Peyer's patch (tissue), 4 donors: ENCODE data around the gene MZT2B. TPM values are rescaled to one million over a fixed set of nuclear protein-coding genes. Genes with fewer than 3 reads are reported as not detected.
A peak's percentile ranks its signal among the peaks of the same experiment; 100 is the strongest.
"Not testable (repeated sequence)": the region's sequence is repeated elsewhere in the genome, so short reads cannot be mapped to it uniquely, and the experiment has no call there.

Experiments
- DNase-seq, 3 donors: peaks; one replicate each; pipeline ENCODE4 v3.0.0-alpha.2; 2017 to 2019
- H3K27ac ChIP-seq, 4 donors: fragments of 200-600 bp; sonication (generic); one replicate each; pipeline ENCODE4 v1.5.1; 2016 to 2019
- H3K27me3 ChIP-seq, 2 donors: fragments of 200-600 bp; sonication (generic); one replicate each; pipeline ENCODE4 v1.5.1; 2019
- H3K36me3 ChIP-seq, 3 donors: fragments of 200-600 bp; sonication (generic); one replicate each; pipeline ENCODE4 v1.5.1; 2016 to 2019
- H3K4me1 ChIP-seq, 4 donors: fragments of 200-600 bp; sonication (generic); one replicate each; pipeline ENCODE4 v1.5.1; 2016 to 2019
- H3K4me3 ChIP-seq, 4 donors: fragments of 200-600 bp; sonication (generic); 1 replicate in 3 of 4; 2 replicates in 1 of 4; pipeline ENCODE4 v1.5.1; 2016 to 2019; ENCODE audit warnings: mild to moderate bottlenecking in 1 of 4
- H3K9me3 ChIP-seq, 4 donors: fragments of 200-600 bp; sonication (generic); one replicate each; pipeline ENCODE4 v1.5.1; 2016 to 2019; ENCODE audit warnings: mild to moderate bottlenecking in 1 of 4
- POLR2A ChIP-seq, 2 donors: fragments of 450-650 bp; IDR thresholded peaks; one replicate each; pipeline ENCODE4 v1.5.1; 2017; ENCODE audit warnings: antibody characterized with exemption in 2 of 2, mild to moderate bottlenecking in 2 of 2, moderate library complexity in 2 of 2
- total RNA-seq, 4 donors: library from RNA; depleted of rRNA; stranded (reverse); fragments of >200 nt; gene quantifications; one replicate each; pipeline ENCODE4 v1.1.0, GENCODE V29; 2016
- TF ChIP-seq, protein P1 (sequence below), 6 experiments: fragments of 450-650 bp in 4 of 6; fragments of 200-600 bp in 2 of 6; sonication (generic) in 1 of 6; IDR thresholded peaks; one replicate each; pipeline ENCODE4 v1.5.1; 2017 to 2019; ENCODE audit warnings: antibody characterized with exemption in 6 of 6, mild to moderate bottlenecking in 3 of 6, moderate library complexity in 1 of 6

MZT2B gene
- total RNA-seq, 4 donors from 2014 or later: 47.0 to 88.6 (median 61.8) TPM

DNA sequence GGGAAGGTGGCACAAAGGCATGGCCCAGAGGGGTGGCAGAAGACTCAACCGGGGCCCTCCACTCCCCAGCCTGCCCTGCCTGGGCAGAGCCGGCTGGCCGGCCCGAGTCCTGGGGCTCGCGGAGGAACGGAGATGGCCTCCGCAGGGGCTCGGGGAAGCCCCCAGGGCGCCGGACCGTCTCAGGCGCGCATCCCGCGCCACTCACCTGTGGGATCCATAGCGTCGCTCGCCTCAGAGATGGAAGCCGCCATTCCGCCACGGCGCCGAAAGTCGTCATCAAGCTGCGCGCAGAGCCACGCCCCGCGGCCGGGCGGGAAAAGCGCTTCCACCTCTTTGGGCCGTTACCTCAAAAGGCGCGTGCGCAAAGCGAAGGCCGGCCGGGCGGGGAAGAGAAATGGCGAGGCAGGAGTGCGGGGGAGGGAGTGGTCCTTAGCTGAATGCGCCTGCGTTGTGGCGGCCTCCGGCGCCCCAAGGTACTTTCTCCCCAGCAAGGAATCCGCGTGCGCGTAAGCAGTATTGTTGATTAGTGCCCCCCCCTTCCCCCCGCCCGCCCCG, 660 bp upstream of the MZT2B start, which contains the start of gene SMPD4:
SMPD4 (minus strand) TSS at position 278 of the 555 bp plus-strand sequence. CDS start 5,010 bp downstream, outside the sequence.
- H3K9me3 ChIP-seq: no peaks in the 10 kb centered on the region
- peak within 1 kb of the TSS; percentile 69 to 99 (median 96) for H3K4me3 ChIP-seq
- H3K36me3 ChIP-seq: no peaks in the 10 kb centered on the region
- peak; percentile 92 to 98 (median 98) for DNase-seq
- TF ChIP-seq, protein P1, sequence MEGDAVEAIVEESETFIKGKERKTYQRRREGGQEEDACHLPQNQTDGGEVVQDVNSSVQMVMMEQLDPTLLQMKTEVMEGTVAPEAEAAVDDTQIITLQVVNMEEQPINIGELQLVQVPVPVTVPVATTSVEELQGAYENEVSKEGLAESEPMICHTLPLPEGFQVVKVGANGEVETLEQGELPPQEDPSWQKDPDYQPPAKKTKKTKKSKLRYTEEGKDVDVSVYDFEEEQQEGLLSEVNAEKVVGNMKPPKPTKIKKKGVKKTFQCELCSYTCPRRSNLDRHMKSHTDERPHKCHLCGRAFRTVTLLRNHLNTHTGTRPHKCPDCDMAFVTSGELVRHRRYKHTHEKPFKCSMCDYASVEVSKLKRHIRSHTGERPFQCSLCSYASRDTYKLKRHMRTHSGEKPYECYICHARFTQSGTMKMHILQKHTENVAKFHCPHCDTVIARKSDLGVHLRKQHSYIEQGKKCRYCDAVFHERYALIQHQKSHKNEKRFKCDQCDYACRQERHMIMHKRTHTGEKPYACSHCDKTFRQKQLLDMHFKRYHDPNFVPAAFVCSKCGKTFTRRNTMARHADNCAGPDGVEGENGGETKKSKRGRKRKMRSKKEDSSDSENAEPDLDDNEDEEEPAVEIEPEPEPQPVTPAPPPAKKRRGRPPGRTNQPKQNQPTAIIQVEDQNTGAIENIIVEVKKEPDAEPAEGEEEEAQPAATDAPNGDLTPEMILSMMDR (IDR thresholded peaks at IDR 0.05): peak in 1 of 6 experiments; percentile 37
- TF ChIP-seq POLR2A (IDR thresholded peaks at IDR 0.05): peak; percentile 22 to 34
- H3K4me1 ChIP-seq: peaks cover 0 to 11% (median 8%) of the 10 kb centered on the region in 4 donors
- H3K27me3 ChIP-seq: no peaks in the 10 kb centered on the region
- H3K27ac ChIP-seq: peak within 1 kb of the TSS; percentile 92 to 95 (median 94)

DNA sequence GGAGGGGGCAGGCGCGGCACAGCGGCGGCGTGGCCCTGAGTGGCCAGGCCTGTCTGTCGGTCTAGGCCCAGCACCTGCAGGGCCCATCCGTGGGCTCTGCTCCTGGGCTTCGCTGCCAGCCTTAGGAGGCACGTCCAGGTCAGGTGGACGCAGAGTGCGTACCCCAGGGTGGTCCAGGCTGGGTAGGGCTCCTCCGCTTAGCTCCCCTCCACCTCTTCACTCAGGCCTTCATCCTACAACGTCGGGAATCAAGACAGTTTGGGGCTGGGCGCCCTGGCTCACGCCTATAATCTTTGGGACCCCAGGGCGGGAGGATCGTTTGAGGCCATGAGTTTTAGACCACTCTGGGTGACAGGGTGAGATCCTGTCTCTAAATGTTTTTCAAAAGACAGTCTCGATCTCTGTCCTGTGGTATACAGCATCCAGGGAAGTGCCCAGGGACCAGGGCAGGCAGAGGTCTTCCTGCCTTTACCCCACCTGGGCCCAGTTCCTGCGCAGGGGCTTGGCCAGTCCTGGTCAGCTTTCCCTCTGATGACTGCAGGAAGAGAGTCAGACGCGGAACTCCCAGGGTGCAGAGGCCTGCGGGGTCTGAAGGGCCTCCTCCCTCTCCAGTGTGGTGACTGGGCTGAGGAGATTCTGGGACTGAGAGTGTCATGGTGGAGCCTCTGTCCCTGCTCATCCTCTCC, 907 bp downstream of the MZT2B start:
- Histone ChIP-seq H3K4me3 (peak overlapping the region; percentile 69 to 99 (median 96)), H3K27ac (peak overlapping the region; percentile 6 to 95 (median 70))

DNA sequence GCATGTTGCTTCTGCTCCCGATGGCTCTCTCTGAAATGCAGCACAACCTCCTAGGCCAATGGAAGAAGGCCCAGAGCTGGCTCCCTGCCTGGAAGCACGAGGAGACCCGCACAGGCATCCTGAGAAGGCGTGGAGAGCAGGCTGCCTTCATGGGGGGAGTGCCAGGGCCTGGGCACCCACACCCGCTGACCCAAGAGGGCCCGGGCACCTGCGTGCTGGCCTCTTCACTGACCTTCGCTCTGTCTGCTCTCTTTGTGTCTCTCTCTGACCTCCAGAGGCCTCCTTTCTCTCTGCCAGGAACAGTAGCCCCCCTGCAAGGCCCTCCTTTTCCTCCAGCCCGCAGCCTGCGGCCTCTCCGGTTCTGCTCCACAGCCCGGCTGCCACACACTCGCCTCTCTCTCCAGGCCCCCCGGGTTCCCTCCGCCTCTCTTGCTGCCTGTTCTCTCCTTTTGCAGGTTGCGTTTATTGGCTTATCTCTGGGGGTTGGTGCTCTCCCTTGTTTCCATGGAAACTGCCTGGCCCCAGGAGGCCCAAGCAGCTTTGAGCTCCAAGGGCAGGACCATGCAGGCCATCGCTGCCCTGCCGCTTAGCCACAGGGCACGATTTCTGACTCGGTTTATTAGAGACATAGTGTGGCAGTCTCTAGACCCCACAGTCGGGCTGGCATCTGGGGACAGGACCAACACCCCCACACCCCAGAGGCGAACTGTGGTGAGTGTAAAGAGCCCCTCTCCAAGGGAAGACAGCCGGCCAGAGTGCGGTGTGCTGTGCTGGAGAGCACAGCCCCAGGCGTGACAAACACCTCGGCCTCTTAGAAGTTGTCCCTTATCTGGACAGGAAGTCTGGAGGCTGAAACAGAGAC, 1.7 kb downstream of the MZT2B start:
- H3K4me3 ChIP-seq: peak overlapping the region in 2 of 4 donors; percentile 69 to 99
- H3K4me1 ChIP-seq: peaks cover 0 to 11% (median 8%) of the 10 kb centered on the region in 4 donors
- TF ChIP-seq POLR2A (IDR thresholded peaks at IDR 0.05): no peak
- TF ChIP-seq, protein P1 (IDR thresholded peaks at IDR 0.05): no peak
- DNase-seq: no peak
- no peaks in the 10 kb centered on the region for H3K36me3 ChIP-seq
- no peak overlapping the region for H3K27ac ChIP-seq
- no peaks in the 10 kb centered on the region for H3K9me3 ChIP-seq
- no peaks in the 10 kb centered on the region for H3K27me3 ChIP-seq

More for the DNA sequence above, 907 bp downstream of the MZT2B start:
- H3K27me3 ChIP-seq, DNase-seq, H3K9me3 ChIP-seq, H3K36me3 ChIP-seq: not testable (repeated sequence)
- peaks cover 0 to 11% (median 8%) of the 10 kb centered on the region in 4 donors for H3K4me1 ChIP-seq

DNA sequence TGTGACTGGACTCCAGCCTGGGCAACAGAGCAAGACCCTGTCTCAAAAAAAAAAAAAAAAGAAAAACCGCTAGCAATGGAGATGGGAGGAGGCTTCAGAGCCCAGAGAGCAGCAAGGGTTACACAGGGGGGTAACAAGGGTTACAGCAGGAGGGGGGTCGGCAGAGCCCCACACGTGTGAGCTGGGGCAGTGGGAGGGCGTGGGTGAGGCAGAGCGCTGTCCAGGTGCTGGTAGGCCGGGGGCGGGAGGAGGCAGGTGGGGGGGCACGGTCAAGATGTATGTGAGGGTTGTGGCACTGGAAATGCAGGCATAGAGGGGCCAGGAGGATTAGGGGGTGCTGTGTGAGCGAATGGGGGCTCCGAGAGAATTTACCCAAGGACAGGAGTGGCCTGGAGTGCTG, 3.4 kb downstream of the MZT2B start:
- H3K36me3 ChIP-seq: no peaks in the 10 kb centered on the region
- H3K9me3 ChIP-seq: no peaks in the 10 kb centered on the region
- no peak overlapping the region for H3K27ac ChIP-seq
- TF ChIP-seq, protein P1 (IDR thresholded peaks at IDR 0.05): no peak
- TF ChIP-seq POLR2A (IDR thresholded peaks at IDR 0.05): no peak
- peaks cover 0 to 6% (median 4%) of the 10 kb centered on the region in 4 donors for H3K4me1 ChIP-seq
- H3K4me3 ChIP-seq: no peak overlapping the region
- DNase-seq: no peak
- no peaks in the 10 kb centered on the region for H3K27me3 ChIP-seq

DNA sequence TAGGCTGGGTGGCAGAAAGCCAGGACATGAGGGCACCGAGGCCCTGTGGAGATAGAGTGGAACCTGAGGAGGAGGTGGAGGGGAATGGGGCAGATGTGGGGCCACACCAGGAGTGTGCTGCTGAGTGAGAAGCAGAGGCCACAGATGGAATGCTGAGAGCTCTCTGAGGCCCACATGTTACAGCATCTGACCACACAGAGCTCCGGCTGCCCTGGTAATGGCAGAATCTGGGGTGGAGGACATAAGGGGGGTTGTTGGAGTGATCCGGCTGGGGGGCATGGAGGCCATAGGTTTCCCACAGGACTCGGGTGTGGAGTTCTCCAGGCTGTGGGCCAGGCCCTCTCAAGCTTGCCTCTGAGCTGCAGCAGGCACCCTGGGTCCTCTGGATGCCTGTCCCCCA, 3.8 kb downstream of the MZT2B start:
- Histone ChIP-seq H3K36me3 (no peaks in the 10 kb centered on the region), H3K4me3 (no peak overlapping the region), H3K27me3 (no peaks in the 10 kb centered on the region), H3K4me1 (peaks cover 0 to 2% (median 0%) of the 10 kb centered on the region in 4 donors), H3K9me3 (no peaks in the 10 kb centered on the region), H3K27ac (no peak overlapping the region)
- DNase-seq: no peak
- TF ChIP-seq, protein P1 (IDR thresholded peaks at IDR 0.05): no peak
- no peak for TF ChIP-seq POLR2A (IDR thresholded peaks at IDR 0.05)
